ENCODE data around the gene TBC1D2B. TPM values are rescaled to one million over a fixed set of nuclear protein-coding genes. Genes with fewer than 3 reads are reported as not detected.

Gene TBC1D2B
- total RNA-seq, 1 experiment from 2014 or later, result 17.6 TPM

DNA sequence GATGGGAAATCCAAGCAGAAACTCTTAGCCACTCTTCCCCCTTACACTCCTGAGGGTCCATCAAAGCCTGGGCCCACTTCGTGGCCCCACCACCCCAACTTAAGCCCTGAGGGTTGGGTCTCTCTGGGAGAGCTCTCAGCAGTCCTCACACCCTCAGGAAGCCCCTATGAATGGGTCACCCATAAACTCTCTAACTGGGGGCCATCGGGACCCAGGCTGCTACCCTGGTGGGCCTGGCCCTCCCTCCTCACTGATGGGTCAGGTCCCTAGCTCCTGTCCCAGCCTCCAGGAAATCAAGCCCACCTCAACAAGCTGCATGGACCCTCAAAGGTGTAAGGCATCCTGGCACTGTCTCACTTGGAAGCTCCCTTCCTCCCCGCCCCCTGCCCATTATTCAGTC, 34.3 kb upstream of the TBC1D2B start:
- Histone ChIP-seq H2BK5ac (ENCODE audit: insufficient read length, low read length) (no peak overlapping the region), H3K4ac (ENCODE audit: low read depth, low read length) (no peak overlapping the region), H2BK20ac (ENCODE audit: low read depth, low read length, poor library complexity, severe bottlenecking) (no peak overlapping the region), H3K9ac (ENCODE audit: extremely low read depth, insufficient read length, low read length) (no peak overlapping the region), H4K5ac (ENCODE audit: insufficient read length, low read depth, low read length) (no peak overlapping the region), H3K23me2 (ENCODE audit: insufficient read length, low read depth, low read length, poor library complexity, severe bottlenecking) (no peaks in the 10 kb centered on the region), H4K91ac (ENCODE audit: insufficient read length, low read depth, low read length) (no peak overlapping the region), H4K20me1 (ENCODE audit: control insufficient read depth, insufficient read depth, insufficient read length) (no peaks in the 10 kb centered on the region), H3K27me3 (ENCODE audit: insufficient read depth, low read length) (no peaks in the 10 kb centered on the region), H3K4me1 (ENCODE audit: insufficient read depth, low read length) (no peaks in the 10 kb centered on the region; the same call in 1 of the 2 replicates), H3K79me2 (ENCODE audit: insufficient read depth, low read length) (no peaks in the 10 kb centered on the region), H4K8ac (replicated peaks; ENCODE audit: insufficient read length, low read depth, low read length) (no peak overlapping the region), H3K18ac (ENCODE audit: insufficient read length, low read depth, low read length) (no peak overlapping the region), H3K9me3 (ENCODE audit: control insufficient read depth, low read depth, low read length) (no peaks in the 10 kb centered on the region), H2BK12ac (ENCODE audit: insufficient read length, low read depth, low read length) (no peak overlapping the region), H2AFZ (ENCODE audit: low read length) (no peak overlapping the region), H3K56ac (ENCODE audit: insufficient read length, low read depth, low read length) (no peak overlapping the region), H3T11ph (ENCODE audit: low read length) (no peak overlapping the region), H3K14ac (ENCODE audit: insufficient read depth, low read length) (no peak overlapping the region), H2BK15ac (ENCODE audit: low read depth, low read length) (no peak overlapping the region), H2AK5ac (ENCODE audit: insufficient read length, low read length) (no peak overlapping the region), H3K27ac (ENCODE audit: insufficient read length, low read depth, low read length) (no peak overlapping the region), H3K79me1 (ENCODE audit: insufficient read depth, low read depth, low read length, poor library complexity, severe bottlenecking) (no peaks in the 10 kb centered on the region), H3K23ac (ENCODE audit: insufficient read length, low read depth, low read length) (no peak overlapping the region), H2BK120ac (ENCODE audit: low read depth, low read length, poor library complexity, severe bottlenecking) (no peak overlapping the region), H3K4me2 (ENCODE audit: insufficient read depth, insufficient read length, low read length) (no peak overlapping the region)
- DNase-seq, result no peak
- Mint-ChIP-seq H3K9me3 (no peaks in the 10 kb centered on the region), H3K27me3 (ENCODE audit: low read depth) (no peaks in the 10 kb centered on the region), H3K4me3 (no peak overlapping the region), H3K36me3 (ENCODE audit: insufficient read depth in 1 of 3, low read depth in 3 of 3) (peaks cover 0 to under 1% (median 0%) of the 10 kb centered on the region in 3 experiments; a peak in 3 of 7 replicates), H3K27ac (no peak overlapping the region), H3K4me1 (peaks cover 3 to 11% of the 10 kb centered on the region in 2 experiments; a peak in 2 of 4 replicates)
- WGBS (ENCODE audit: extremely low coverage, insufficient read length, low lambda C conversion rate), result no CpG with 5 or more reads among the region's 3 CpGs
- TF ChIP-seq, protein P1, sequence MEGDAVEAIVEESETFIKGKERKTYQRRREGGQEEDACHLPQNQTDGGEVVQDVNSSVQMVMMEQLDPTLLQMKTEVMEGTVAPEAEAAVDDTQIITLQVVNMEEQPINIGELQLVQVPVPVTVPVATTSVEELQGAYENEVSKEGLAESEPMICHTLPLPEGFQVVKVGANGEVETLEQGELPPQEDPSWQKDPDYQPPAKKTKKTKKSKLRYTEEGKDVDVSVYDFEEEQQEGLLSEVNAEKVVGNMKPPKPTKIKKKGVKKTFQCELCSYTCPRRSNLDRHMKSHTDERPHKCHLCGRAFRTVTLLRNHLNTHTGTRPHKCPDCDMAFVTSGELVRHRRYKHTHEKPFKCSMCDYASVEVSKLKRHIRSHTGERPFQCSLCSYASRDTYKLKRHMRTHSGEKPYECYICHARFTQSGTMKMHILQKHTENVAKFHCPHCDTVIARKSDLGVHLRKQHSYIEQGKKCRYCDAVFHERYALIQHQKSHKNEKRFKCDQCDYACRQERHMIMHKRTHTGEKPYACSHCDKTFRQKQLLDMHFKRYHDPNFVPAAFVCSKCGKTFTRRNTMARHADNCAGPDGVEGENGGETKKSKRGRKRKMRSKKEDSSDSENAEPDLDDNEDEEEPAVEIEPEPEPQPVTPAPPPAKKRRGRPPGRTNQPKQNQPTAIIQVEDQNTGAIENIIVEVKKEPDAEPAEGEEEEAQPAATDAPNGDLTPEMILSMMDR (conservative IDR thresholded peaks at IDR 0.05), result no peak

Data from H9 (cell line).